GM12878 (cell line): Measurements from ENCODE around the gene SIGLEC5. TPM values are rescaled to one million over a fixed set of nuclear protein-coding genes. Genes with fewer than 3 reads are reported as not detected.

Experiments
- ATF3 ChIP-seq: IDR thresholded peaks from 2 replicates; pipeline ENCODE4 v1.6.1; 2011; ENCODE audit warnings: low read depth, mild to moderate bottlenecking, low read length, moderate library complexity, borderline replicate concordance; ENCODE audit errors: extremely low read depth
- BCL3 ChIP-seq: IDR thresholded peaks from 2 replicates; pipeline ENCODE4 v1.6.1; 2011; ENCODE audit warnings: borderline replicate concordance, low read depth, mild to moderate bottlenecking, moderate library complexity, low read length; ENCODE audit not compliant: insufficient read depth, poor library complexity, severe bottlenecking
- BRCA1 ChIP-seq: IDR thresholded peaks from 2 replicates; pipeline ENCODE4 v1.6.1; 2011; ENCODE audit warnings: low read depth, low read length, improper control_type of control experiment
- CBX3 ChIP-seq: fragments of 200-600 bp; sonication (generic); IDR thresholded peaks from 2 replicates; pipeline ENCODE4 v1.6.1; 2016; ENCODE audit warnings: low read depth, borderline replicate concordance
- CHD1 ChIP-seq: IDR thresholded peaks from 2 replicates; pipeline ENCODE4 v1.6.1; 2012; ENCODE audit warnings: low read depth, low read length, improper control_type of control experiment
- EGR1 ChIP-seq, 2 experiments: IDR thresholded peaks; 1 replicate in 1 of 2; 2 replicates in 1 of 2; pipeline ENCODE4 v1.6.1; 2011 to 2012; ENCODE audit warnings: low read depth in 2 of 2, low read length in 2 of 2, borderline replicate concordance in 1 of 2, mild to moderate bottlenecking in 1 of 2, moderate library complexity in 1 of 2
- GATAD2B ChIP-seq: fragments of 450-650 bp; conservative IDR thresholded peaks from 2 replicates; pipeline ENCODE4 v1.6.1; 2017; ENCODE audit warnings: low read depth, mild to moderate bottlenecking, moderate library complexity
- LARP7 ChIP-seq: fragments of 450-650 bp; IDR thresholded peaks from 2 replicates; pipeline ENCODE4 v1.6.1; 2017; ENCODE audit warnings: mild to moderate bottlenecking
- MAX ChIP-seq: IDR thresholded peaks from 2 replicates; pipeline ENCODE4 v1.6.1; 2012; ENCODE audit warnings: low read depth, low read length, improper control_type of control experiment
- MTA3 ChIP-seq: IDR thresholded peaks from 2 replicates; pipeline ENCODE4 v1.6.1; 2012; ENCODE audit warnings: low read length, inconsistent platforms, borderline replicate concordance
- RBBP5 ChIP-seq: fragments of 200-600 bp; sonication (generic); conservative IDR thresholded peaks from 2 replicates; pipeline ENCODE4 v1.6.1; 2016
- RELB ChIP-seq: fragments of 450-650 bp; IDR thresholded peaks from 2 replicates; pipeline ENCODE4 v1.6.1; 2017; ENCODE audit warnings: low read depth, mild to moderate bottlenecking, moderate library complexity
- SMAD1 ChIP-seq: fragments of 450-650 bp; IDR thresholded peaks from 2 replicates; pipeline ENCODE4 v1.6.1; 2018; ENCODE audit warnings: mild to moderate bottlenecking, low read depth; ENCODE audit not compliant: partially characterized antibody
- SPI1 ChIP-seq: IDR thresholded peaks from 2 replicates; pipeline ENCODE4 v1.6.1; 2011; ENCODE audit warnings: low read depth, mild to moderate bottlenecking, low read length, moderate library complexity, borderline replicate concordance; ENCODE audit not compliant: insufficient read depth
- ZNF592 ChIP-seq: fragments of 450-650 bp; IDR thresholded peaks from 2 replicates; pipeline ENCODE4 v1.6.1; 2017; ENCODE audit warnings: mild to moderate bottlenecking, moderate library complexity
- polyA plus RNA-seq, 11 experiments: library from polyadenylated mRNA; depleted of rRNA in 4 of 11; unstranded in 6 of 11; stranded (reverse) in 5 of 11; fragments of >200 nt; fragmentation: Nextera tagmentation in 4 of 11; fragmentation: Illumina TruSeq in 1 of 11; extraction: Ambion mirVana in 4 of 11; extraction: Trizol in 1 of 11; gene quantifications; 1 replicate in 1 of 11; 2 replicates in 10 of 11; pipeline versions ENCODE4 v1.2.1 to v1.2.3, GENCODE V29; 2011 to 2016; ENCODE audit warnings: inconsistent platforms in 2 of 11, missing spikeins in 2 of 11, low read depth in 1 of 11
- total RNA-seq, 4 experiments: library from RNA; depleted of rRNA in 3 of 4; stranded (reverse); fragments of >200 nt in 3 of 4; fragmentation: Illumina TruSeq in 1 of 4; extraction: Trizol in 1 of 4; gene quantifications; 2 replicates each; pipeline versions ENCODE4 v1.2.1 to v1.2.3, GENCODE V29; 2013 to 2021
- TF ChIP-seq, protein P1 (sequence below): fragments of 450-650 bp; IDR thresholded peaks from 2 replicates; pipeline ENCODE4 v1.6.1; 2017; ENCODE audit warnings: borderline replicate concordance
- TF ChIP-seq, protein P2 (sequence below): IDR thresholded peaks from 2 replicates; pipeline ENCODE4 v1.6.1; 2011; ENCODE audit warnings: low read depth, low read length, improper control_type of control experiment, borderline replicate concordance

Gene SIGLEC5
- total and polyA plus RNA-seq, 10 of the 15 experiments (the other 5 are each of a cell fraction or from before 2014, with no cell fraction given) = 0.05 to 2.5 (median 1.4) TPM; not detected in 1

DNA sequence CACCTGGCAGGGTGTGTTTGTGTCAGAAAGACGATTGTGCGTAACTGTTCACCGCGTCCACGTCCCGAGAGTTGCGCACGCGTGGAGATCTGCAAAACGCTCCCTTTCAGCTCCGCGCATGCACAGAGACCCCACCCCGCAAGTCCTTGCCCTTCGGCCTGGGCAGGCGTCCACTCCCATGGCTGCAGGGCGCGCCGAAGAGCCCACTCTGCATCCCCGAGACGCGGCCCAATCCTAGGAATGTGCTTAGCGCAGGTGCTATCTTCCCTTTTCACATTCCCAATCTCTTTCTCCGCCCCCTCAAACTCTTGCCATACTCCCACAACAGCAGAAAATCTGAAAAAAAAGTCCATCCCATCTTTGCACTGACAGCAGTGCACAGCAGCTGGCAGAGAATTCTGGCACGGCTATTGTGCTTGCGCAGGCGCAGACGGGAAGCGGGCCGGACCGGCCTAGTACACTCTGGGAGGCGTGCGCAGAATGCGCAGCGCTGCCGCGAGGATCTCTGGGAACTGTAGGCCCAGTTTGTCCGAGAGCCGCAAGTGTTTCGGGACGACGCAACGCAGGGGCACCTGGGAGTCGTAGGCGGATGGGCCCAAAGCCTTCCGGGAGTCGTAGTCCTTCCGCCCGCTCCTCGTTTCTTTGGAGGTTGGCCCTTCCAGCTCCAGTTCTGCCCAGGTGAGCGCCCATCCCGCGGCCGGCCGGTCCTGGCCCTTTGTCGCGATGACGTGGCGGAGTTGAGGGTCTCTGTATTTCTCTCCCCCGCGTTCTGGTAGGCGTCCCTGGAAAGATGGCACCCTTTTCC is 36.0 kb downstream of the SIGLEC5 start (continued):
- peak; percentile 36 for TF ChIP-seq LARP7
- no peak; the same call in 1 of the 2 replicates for TF ChIP-seq GATAD2B
- TF ChIP-seq BRCA1 = no peak
- TF ChIP-seq RBBP5 = no peak
- no peak for TF ChIP-seq CHD1
- no peak for TF ChIP-seq SPI1
- no peak for TF ChIP-seq RELB
- TF ChIP-seq CBX3 = no peak
- TF ChIP-seq EGR1 (IDR thresholded peaks at IDR 0.05; ENCODE audit: borderline replicate concordance in 1 of 2, low read depth in 2 of 2, low read length in 2 of 2) = peak; percentile 49 to 60; a peak in 2 of 3 replicates
- TF ChIP-seq, protein P1, sequence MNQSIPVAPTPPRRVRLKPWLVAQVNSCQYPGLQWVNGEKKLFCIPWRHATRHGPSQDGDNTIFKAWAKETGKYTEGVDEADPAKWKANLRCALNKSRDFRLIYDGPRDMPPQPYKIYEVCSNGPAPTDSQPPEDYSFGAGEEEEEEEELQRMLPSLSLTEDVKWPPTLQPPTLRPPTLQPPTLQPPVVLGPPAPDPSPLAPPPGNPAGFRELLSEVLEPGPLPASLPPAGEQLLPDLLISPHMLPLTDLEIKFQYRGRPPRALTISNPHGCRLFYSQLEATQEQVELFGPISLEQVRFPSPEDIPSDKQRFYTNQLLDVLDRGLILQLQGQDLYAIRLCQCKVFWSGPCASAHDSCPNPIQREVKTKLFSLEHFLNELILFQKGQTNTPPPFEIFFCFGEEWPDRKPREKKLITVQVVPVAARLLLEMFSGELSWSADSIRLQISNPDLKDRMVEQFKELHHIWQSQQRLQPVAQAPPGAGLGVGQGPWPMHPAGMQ = no peak
- TF ChIP-seq ATF3 = no peak
- no peak; the same call in 1 of the 2 replicates for TF ChIP-seq MAX
- no peak for TF ChIP-seq BCL3
- TF ChIP-seq, protein P2, sequence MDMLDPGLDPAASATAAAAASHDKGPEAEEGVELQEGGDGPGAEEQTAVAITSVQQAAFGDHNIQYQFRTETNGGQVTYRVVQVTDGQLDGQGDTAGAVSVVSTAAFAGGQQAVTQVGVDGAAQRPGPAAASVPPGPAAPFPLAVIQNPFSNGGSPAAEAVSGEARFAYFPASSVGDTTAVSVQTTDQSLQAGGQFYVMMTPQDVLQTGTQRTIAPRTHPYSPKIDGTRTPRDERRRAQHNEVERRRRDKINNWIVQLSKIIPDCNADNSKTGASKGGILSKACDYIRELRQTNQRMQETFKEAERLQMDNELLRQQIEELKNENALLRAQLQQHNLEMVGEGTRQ = no peak
- no peak for TF ChIP-seq MTA3
- no peak for TF ChIP-seq SMAD1
- no peak for TF ChIP-seq ZNF592
